Psoas muscle (tissue), 8 donors: ENCODE measurements around the gene FUT3. TPM values are rescaled to one million over a fixed set of nuclear protein-coding genes. Genes with fewer than 3 reads are reported as not detected.

Experiments
- ATAC-seq, 4 donors: fragments of 200-7000 bp; cut with Tn5 transposase; one replicate each; pipeline ENCODE4 v1.9.1; 2020; ENCODE audit warnings: moderate library complexity in 3 of 4, mild to moderate bottlenecking in 2 of 4
- DNase-seq, 2 donors: peaks; one replicate each; pipeline ENCODE4 v3.0.0-alpha.2; 2020
- H3K27ac ChIP-seq: fragments of 200-600 bp; one replicate; pipeline ENCODE4 v1.8.0; 2022
- H3K27me3 ChIP-seq, 3 donors: fragments of 200-600 bp in 1 of 3; one replicate each; pipeline versions ENCODE4 v1.6.1 to v1.8.0; 2013 to 2022; ENCODE audit warnings: low read length in 2 of 3, mild to moderate bottlenecking in 2 of 3, moderate library complexity in 1 of 3; ENCODE audit not compliant: insufficient read depth in 3 of 3
- H3K36me3 ChIP-seq, 2 donors: fragments of 200-600 bp in 1 of 2; one replicate each; pipeline versions ENCODE4 v1.6.1 to v1.8.0; 2013 to 2022; ENCODE audit warnings: low read depth in 1 of 2, mild to moderate bottlenecking in 1 of 2, moderate library complexity in 1 of 2; ENCODE audit not compliant: insufficient read depth in 1 of 2
- H3K4me1 ChIP-seq: fragments of 200-600 bp; one replicate; pipeline ENCODE4 v1.8.0; 2022
- H3K4me3 ChIP-seq: fragments of 200-600 bp; one replicate; pipeline ENCODE4 v1.8.0; 2022; ENCODE audit warnings: mild to moderate bottlenecking
- H3K9me3 ChIP-seq: fragments of 200-600 bp; one replicate; pipeline ENCODE4 v1.8.0; 2022
- WGBS, 3 donors: extraction: QIAGEN DNeasy Blood & Tissue Kit; methylation state at CpG; one replicate each; pipeline versions ENCODE4 v1.1.6 to v1.1.7; 2013; 5-methylcytosine and 5-hydroxymethylcytosine counted together
- intact Hi-C, 2 donors: fragments of 100-400 bp; cut with DNase I; formaldehyde crosslinking; loops; one replicate each; pipeline versions ENCODE4 v1.11.0 to v1.14.2; 2022
- polyA plus RNA-seq, 3 donors: library from polyadenylated mRNA; stranded (reverse); fragments of 200-250 nt; gene quantifications; one replicate each; pipeline ENCODE4 v1.2.3, GENCODE V29; 2013
- total RNA-seq, 4 donors: library from RNA; stranded (reverse); fragmentation: NEBNext Ultra II Directional in 2 of 4; extraction: Animal tissue kit (Norgen Biotek cat#: 25700) in 2 of 4; gene quantifications; one replicate each; pipeline versions ENCODE4 v1.2.1 to v1.2.4, GENCODE V29; 2021 to 2023
- TF ChIP-seq, protein P1 (sequence below): fragments of 200-600 bp; IDR thresholded peaks from one replicate; pipeline ENCODE4 v1.8.0; 2022; ENCODE audit warnings: antibody characterized with exemption
- donor health status: healthy with polysubstance abuse.
- donor health status: DM: no; HTN: no; CAD: no; lungs with moderate emphysema.
- donor health status: Bipolar disorder and iron deficiency.
- donor health status: healthy.
- donor health status: DM: yes; HTN: yes; CAD: no.
- donor health status: DM: no; HTN: no; CAD: no.
- donor health status: DM: no; HTN: no; CAD: no.
- donor health status: DM: yes; HTN: yes; CAD: no.

FUT3 gene
- total and polyA plus RNA-seq, 7 donors, result 0.03 to 0.19 TPM; not detected in 5

DNA sequence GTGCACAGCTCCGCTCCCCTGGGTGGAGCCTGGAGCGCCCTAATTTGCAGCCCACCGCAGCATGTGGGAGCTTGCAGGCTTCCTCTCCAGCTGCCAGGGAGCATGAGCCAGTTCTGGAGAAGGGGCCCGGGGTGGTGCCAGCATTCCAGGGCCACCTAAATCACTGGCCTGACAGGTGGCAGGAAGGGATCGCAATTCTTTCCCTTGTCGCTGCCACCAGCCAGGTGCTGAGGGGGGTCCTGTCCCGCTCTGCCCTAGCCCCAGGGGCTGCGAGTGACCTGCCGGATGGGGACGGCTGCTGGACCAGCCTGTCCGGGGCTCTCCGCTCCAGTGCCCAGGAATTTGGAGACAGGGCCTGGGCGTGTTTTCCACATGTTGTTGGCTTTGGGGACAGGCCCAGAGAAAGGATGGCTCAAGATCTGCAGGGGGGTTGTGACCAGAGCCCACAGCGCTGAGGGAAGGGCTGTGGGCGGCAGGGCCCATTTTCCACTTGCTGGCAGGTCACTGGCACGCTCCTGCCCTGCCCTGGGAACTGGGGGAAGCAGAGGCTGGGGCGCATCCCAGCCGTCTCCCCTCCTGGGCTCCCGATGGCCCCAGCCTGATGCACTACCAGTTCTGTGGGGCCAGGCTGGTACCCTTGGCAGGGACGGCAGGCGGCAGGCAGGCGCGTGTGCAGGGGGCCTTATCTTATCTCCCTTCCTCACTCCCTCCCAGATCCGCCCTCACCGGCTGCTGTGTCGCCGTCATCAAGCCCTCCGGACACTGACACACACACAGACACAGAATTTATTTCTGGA lies 42.9 kb upstream of the FUT3 start:
- WGBS, 3 donors, result 37 to 47% (median 39%) methylated on average over 26 to 28 of the region's 28 CpGs
- ATAC-seq (peak; percentile 19 to 38 (median 34)), DNase-seq (no peak)
- Histone ChIP-seq H3K27me3 (peaks cover 0 to 18% (median 3%) of the 10 kb centered on the region in 3 donors), H3K4me3 (no peak overlapping the region), H3K36me3 (peaks cover 0 to 22% of the 10 kb centered on the region in 2 donors), H3K9me3 (no peaks in the 10 kb centered on the region), H3K4me1 (peaks cover 5% of the 10 kb centered on the region), H3K27ac (no peak overlapping the region)
- intact Hi-C loops, result loop anchor here in 1 of 2 donors (2.0 kb wide), 1 partner anchor 89 kb away; the partner anchor contains the start of gene NRTN
- TF ChIP-seq, protein P1, sequence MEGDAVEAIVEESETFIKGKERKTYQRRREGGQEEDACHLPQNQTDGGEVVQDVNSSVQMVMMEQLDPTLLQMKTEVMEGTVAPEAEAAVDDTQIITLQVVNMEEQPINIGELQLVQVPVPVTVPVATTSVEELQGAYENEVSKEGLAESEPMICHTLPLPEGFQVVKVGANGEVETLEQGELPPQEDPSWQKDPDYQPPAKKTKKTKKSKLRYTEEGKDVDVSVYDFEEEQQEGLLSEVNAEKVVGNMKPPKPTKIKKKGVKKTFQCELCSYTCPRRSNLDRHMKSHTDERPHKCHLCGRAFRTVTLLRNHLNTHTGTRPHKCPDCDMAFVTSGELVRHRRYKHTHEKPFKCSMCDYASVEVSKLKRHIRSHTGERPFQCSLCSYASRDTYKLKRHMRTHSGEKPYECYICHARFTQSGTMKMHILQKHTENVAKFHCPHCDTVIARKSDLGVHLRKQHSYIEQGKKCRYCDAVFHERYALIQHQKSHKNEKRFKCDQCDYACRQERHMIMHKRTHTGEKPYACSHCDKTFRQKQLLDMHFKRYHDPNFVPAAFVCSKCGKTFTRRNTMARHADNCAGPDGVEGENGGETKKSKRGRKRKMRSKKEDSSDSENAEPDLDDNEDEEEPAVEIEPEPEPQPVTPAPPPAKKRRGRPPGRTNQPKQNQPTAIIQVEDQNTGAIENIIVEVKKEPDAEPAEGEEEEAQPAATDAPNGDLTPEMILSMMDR, result no peak

DNA sequence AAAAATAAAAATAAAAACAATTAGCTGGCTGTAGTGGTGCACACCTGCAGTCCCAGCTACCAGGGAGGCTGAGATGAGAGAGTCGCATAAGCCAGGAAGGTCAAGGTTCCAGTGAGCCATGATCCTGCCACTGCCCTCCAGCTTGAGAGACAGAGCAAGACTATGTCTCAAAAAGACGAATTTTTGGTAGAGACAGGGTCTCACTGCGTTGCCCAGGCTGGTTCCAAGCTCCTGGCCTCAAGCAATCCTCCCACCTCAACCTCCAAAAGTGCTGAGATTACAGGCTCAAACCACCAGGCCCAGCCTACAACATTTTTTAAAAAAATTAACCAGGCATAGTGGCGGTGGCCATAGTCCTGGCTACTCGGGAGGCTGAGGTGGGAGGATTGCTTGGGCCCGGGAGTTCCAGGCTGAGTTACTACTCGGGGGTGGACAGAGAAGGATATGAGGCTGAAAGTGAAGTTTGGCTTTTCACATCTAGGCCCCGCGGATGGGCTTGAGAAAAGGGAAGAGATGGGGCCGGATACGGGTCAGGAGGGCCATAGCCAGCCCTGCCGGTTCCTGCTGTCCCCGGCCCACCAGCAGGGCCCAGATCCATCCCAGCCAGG lies 42.2 kb upstream of the FUT3 start:
- Histone ChIP-seq H3K36me3 (peaks cover 0 to 22% of the 10 kb centered on the region in 2 donors), H3K4me3 (no peak overlapping the region), H3K4me1 (peaks cover 5% of the 10 kb centered on the region), H3K27ac (no peak overlapping the region), H3K27me3 (peaks cover 0 to 22% (median 3%) of the 10 kb centered on the region in 3 donors), H3K9me3 (no peaks in the 10 kb centered on the region)
- TF ChIP-seq, protein P1, result no peak
- DNase-seq, result no peak
- WGBS, 3 donors, result 42 to 45% (median 44%) methylated on average over 13 of the region's 13 CpGs
- peak in 1 of 4 donors; percentile 38 for ATAC-seq
- intact Hi-C loops, result loop anchor here in 1 of 2 donors (2.0 kb wide), 1 partner anchor 89 kb away; the partner anchor contains the start of gene NRTN

DNA sequence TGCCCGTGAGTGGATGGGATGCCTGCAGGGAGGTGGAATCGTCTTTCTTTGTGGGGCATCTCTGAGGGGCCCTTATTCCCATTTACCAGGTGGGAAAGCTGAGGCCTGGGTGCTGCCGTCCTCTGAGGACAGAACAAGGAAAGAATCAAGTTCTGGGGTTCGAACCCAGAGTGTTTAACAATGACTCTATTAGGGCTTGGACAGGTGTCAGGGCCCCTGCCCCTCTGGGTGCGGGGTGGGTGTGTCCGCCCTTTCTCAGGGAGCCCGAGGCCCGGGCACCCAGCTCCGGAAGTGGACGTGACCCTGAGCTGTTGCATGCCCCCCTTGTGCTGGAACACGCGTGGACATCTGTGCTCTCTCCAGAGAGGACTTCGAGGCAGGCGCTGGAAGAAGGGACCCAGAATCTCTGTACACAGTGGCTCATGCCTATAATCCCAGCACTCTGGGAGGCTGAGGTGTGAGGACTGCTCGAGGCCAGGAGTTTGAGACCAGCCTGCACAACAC lies 41.6 kb upstream of the FUT3 start:
- peaks cover 5% of the 10 kb centered on the region for H3K4me1 ChIP-seq
- WGBS, 3 donors, result 47 to 48% (median 47%) methylated on average over 15 of the region's 15 CpGs
- intact Hi-C loops, result loop anchor here in 1 of 2 donors (2.0 kb wide), 1 partner anchor 88 kb away; the partner anchor contains the start of gene NRTN

DNA sequence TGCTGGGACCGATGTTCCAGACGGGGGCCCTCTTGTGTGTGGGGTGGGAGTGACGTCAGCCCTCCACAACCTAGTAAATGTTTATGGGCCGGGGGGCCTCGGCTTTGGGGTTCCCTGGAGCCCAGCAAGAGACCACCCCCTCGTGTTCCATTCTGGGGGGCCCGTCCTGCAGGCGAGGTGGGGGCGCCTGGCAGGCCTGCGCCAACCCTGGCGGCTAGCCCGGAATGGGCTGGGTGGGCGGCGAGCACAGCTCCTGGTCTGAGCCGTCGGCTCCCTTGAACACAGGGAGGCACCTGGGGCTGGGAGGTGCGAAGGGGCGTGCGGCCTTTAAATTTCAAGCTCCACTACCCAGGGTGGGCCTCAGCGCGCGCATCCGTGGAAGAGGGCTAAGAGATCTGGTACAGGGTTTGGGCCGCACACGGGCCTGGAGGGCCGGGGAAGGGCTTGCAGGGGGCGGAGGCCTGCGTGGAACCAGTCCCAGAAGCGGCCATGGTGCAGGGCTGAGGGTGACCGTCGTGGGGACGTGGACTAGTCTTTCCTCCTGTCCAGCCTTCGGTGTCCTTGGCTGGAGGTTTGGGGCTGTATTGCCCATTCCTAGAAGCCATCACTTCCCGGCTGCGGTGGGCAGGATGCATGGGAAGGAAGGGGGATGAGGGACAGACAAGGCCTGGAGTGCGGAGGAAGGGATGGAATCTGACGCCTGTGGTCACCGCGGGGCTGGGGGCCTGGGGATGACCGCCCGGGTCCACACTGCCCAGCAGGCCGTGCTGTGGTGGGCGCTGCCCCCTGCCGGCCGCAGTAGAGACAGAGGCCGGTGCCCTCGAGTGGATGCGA lies 40.9 kb upstream of the FUT3 start:
- TF ChIP-seq, protein P1, result peak; percentile 58
- no peak for DNase-seq
- Histone ChIP-seq H3K27me3 (peaks cover 0 to 33% (median 3%) of the 10 kb centered on the region in 3 donors), H3K27ac (no peak overlapping the region), H3K4me1 (peaks cover 5% of the 10 kb centered on the region), H3K36me3 (peaks cover 0 to 22% of the 10 kb centered on the region in 2 donors), H3K4me3 (no peak overlapping the region), H3K9me3 (no peaks in the 10 kb centered on the region)
- intact Hi-C loops, result loop anchor here in 1 of 2 donors (2.0 kb wide), 1 partner anchor 87 kb away; the partner anchor contains the start of gene NRTN
- ATAC-seq, result peak; percentile 46 to 70 (median 63)
- 5 to 6% (median 5%) methylated on average over 45 to 48 of the region's 48 CpGs for WGBS, 3 donors

More for the DNA sequence above, 41.6 kb upstream of the FUT3 start:
- TF ChIP-seq, protein P1, result no peak
- Histone ChIP-seq H3K27ac (no peak overlapping the region), H3K36me3 (peaks cover 0 to 22% of the 10 kb centered on the region in 2 donors), H3K9me3 (no peaks in the 10 kb centered on the region), H3K4me3 (no peak overlapping the region), H3K27me3 (peaks cover 0 to 27% (median 3%) of the 10 kb centered on the region in 3 donors)
- peak in 3 of 4 donors; percentile 5 to 19 (median 16) for ATAC-seq
- no peak for DNase-seq
